ENCODE measurements around the gene VN1R5.

The VN1R5 gene

GRCh38 chr1:247228133-247228532 is 27.7 kb upstream of the VN1R5 start:
- Histone ChIP-seq H3K4me3 (replicated peaks; ENCODE audit: low read depth, low read length) (no peak overlapping the region), H3K27me3 (replicated peaks; ENCODE audit: control insufficient read depth, insufficient read depth, low read length) (no peaks in the 10 kb centered on the region)
- TF ChIP-seq, protein P1, sequence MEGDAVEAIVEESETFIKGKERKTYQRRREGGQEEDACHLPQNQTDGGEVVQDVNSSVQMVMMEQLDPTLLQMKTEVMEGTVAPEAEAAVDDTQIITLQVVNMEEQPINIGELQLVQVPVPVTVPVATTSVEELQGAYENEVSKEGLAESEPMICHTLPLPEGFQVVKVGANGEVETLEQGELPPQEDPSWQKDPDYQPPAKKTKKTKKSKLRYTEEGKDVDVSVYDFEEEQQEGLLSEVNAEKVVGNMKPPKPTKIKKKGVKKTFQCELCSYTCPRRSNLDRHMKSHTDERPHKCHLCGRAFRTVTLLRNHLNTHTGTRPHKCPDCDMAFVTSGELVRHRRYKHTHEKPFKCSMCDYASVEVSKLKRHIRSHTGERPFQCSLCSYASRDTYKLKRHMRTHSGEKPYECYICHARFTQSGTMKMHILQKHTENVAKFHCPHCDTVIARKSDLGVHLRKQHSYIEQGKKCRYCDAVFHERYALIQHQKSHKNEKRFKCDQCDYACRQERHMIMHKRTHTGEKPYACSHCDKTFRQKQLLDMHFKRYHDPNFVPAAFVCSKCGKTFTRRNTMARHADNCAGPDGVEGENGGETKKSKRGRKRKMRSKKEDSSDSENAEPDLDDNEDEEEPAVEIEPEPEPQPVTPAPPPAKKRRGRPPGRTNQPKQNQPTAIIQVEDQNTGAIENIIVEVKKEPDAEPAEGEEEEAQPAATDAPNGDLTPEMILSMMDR (IDR thresholded peaks at IDR 0.05; ENCODE audit: insufficient read depth, low read length, poor library complexity, severe bottlenecking) = no peak

DNA sequence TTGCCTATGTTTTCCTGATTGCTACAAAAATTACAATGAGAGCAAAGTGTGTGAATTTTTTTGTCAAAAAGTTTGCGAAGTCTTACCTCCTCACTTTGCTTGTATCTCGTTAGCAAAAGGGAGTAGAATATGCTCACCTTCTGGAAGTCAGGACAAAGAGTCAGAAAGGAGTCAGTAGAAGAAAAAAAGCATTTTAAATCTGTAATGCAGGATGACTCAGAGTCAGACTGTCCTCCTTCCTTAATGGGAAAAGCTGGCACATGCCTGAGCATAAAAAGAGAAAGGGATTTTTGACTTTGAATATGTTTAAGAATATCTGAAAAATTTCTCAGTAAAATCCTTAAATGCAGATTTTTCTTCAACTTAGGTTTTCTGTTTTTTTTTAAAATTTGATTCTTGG is 14.2 kb upstream of the VN1R5 start:
- Histone ChIP-seq H3K27me3 (replicated peaks; ENCODE audit: control insufficient read depth, insufficient read depth, low read length) (no peaks in the 10 kb centered on the region), H3K4me3 (replicated peaks; ENCODE audit: low read depth, low read length) (no peak overlapping the region), H3K36me3 (ENCODE audit: control insufficient read depth, insufficient read depth, low read length) (no peaks in the 10 kb centered on the region)
- TF ChIP-seq, protein P1 (IDR thresholded peaks at IDR 0.05; ENCODE audit: insufficient read depth, low read length, poor library complexity, severe bottlenecking) = no peak
- DNase-seq (ENCODE audit: extremely low read depth, insufficient read length) = no peak

More at GRCh38 chr1:247228133-247228532, 27.7 kb upstream of the VN1R5 start:
- DNase-seq (ENCODE audit: extremely low read depth, insufficient read length) = no peak
- no peaks in the 10 kb centered on the region for H3K36me3 ChIP-seq (ENCODE audit: control insufficient read depth, insufficient read depth, low read length)

DNA sequence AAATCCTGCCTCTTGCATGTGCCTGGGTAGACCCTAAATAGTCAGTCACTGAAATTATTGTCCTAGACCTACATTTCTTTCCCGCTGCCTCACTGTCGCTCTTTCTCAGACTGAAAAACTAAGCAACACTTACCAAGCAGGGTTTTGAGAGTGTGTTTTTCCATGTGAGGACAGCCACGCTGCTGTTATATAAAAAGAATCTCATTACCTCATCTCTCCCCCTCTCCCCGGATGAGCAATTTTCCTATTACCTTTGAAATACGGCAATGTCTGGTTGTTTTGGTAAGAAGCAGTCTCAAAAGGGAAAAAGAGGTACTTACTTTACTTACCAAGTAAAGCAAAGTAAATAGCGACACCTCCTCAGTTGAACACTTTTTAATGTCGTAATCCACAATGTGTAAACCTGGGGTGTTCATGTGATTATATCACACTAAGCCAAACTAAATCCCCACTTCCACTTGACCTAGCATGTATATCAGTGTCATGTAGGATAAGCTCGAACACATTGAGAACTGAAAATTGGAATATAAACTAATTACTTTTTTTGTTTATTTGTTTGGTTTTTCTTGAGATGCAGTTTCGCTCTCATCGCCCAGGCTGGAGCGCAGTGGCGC is 12.2 kb upstream of the VN1R5 start:
- TF ChIP-seq, protein P1 (IDR thresholded peaks at IDR 0.05; ENCODE audit: insufficient read depth, low read length, poor library complexity, severe bottlenecking) = no peak
- H3K27me3 ChIP-seq (replicated peaks; ENCODE audit: control insufficient read depth, insufficient read depth, low read length) = no peaks in the 10 kb centered on the region
- DNase-seq (ENCODE audit: extremely low read depth, insufficient read length) = no peak
- H3K36me3 ChIP-seq (ENCODE audit: control insufficient read depth, insufficient read depth, low read length) = no peaks in the 10 kb centered on the region
- H3K4me3 ChIP-seq (replicated peaks; ENCODE audit: low read depth, low read length) = no peak overlapping the region

DNA sequence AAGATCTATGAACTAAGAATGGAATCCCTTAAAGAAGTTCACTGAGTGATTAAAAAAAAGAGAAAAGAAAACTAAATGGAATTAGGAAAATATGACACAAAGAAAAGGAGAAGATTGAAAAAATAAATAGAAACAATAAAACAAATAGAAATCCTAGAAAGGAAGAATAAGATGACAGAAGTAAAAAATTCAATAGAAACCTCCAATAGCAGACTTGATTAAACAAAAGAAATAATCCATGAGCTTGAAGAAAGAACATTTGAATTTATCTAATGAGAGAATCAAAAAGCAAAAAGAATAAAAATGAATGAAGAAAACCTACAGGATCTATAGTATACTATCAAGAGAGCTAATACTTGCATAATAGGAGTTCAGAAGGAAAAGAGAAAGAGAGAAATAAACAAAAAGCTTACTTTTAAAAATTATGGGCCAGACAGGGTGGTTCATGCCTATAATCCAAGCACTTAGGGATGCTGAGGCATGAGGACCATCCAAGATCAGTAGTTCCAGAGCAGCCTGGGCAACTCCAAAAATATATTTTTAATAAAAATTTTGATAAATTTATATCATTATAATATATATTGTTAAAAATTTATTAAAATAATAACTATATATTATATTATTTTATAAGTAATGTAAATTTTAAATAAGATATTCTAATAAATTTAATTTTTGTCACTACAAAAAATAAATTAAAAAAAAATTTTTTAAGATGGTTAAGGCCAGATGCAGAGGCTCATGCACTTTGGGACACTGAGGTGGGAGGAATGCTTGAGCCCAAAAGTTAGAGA is 9.4 kb upstream of the VN1R5 start:
- H3K4me3 ChIP-seq (replicated peaks; ENCODE audit: low read depth, low read length) = no peak overlapping the region
- TF ChIP-seq, protein P1 (IDR thresholded peaks at IDR 0.05; ENCODE audit: insufficient read depth, low read length, poor library complexity, severe bottlenecking) = no peak
- DNase-seq (ENCODE audit: extremely low read depth, insufficient read length) = no peak
- no peaks in the 10 kb centered on the region for H3K27me3 ChIP-seq (replicated peaks; ENCODE audit: control insufficient read depth, insufficient read depth, low read length)
- no peaks in the 10 kb centered on the region for H3K36me3 ChIP-seq (ENCODE audit: control insufficient read depth, insufficient read depth, low read length)

DNA sequence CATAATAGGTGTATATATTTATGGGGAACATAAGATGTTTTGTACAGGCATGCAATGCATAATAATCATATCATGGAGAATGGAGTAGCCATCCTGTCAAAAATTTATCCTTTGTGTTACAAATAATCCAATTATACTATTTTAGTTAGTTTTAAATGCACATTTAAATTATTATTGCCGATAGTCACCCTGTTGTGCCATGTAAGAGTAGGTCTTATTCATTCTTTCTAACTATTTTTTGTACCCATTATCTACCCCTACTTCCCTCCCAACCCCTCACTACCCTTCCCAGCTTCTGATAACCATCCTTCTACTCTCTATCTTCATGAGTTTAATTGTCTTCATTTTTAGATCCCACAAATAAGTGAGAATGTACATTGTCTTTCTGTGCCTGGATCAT is 8.3 kb upstream of the VN1R5 start:
- Histone ChIP-seq H3K4me3 (replicated peaks; ENCODE audit: low read depth, low read length) (no peak overlapping the region), H3K27me3 (replicated peaks; ENCODE audit: control insufficient read depth, insufficient read depth, low read length) (no peaks in the 10 kb centered on the region), H3K36me3 (ENCODE audit: control insufficient read depth, insufficient read depth, low read length) (no peaks in the 10 kb centered on the region)
- TF ChIP-seq, protein P1 (IDR thresholded peaks at IDR 0.05; ENCODE audit: insufficient read depth, low read length, poor library complexity, severe bottlenecking) = no peak
- DNase-seq (ENCODE audit: extremely low read depth, insufficient read length) = no peak
